ENCODE results near the gene HS3ST3A1. TPM values are rescaled to one million over a fixed set of nuclear protein-coding genes. Genes with fewer than 3 reads are reported as not detected.
"Not testable (repeated sequence)": the region's sequence is repeated elsewhere in the genome, so short reads cannot be mapped to it uniquely, and the experiment has no call there.

The HS3ST3A1 gene
- total RNA-seq, 2 experiments from 2014 or later: not detected

DNA sequence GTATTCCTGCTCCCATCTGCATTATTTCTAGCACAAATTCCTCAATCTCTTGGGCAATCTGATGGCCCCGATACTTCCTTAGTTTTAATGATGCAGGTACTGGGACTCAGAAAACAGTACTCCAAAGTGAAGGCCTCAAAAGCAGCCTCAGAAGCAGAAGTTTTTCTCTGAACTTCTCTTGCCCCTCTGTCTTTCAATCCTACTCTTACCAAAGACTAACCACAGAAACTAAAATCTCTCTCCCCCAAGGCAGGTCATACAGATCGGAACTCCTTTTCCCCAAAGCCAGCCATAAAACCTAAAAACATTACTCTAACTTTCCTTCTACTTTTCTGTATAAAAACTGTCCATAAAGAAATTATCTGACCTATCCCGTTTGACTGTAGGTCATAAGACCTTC is 103.5 kb downstream of the HS3ST3A1 start:
- DNase-seq (no peak), ATAC-seq (ENCODE audit: low read depth) (no peak)
- H3K4me1 Mint-ChIP-seq: no peaks in the 10 kb centered on the region
- peaks cover 8% of the 10 kb centered on the region for H3K27me3 Mint-ChIP-seq
- no peaks in the 10 kb centered on the region for H3K9me3 Mint-ChIP-seq
- no peak overlapping the region for H3K27ac Mint-ChIP-seq
- H3K36me3 Mint-ChIP-seq: no peaks in the 10 kb centered on the region
- no peak overlapping the region for H3K4me3 Mint-ChIP-seq
- POLR2A ChIA-PET: no interaction called here

DNA sequence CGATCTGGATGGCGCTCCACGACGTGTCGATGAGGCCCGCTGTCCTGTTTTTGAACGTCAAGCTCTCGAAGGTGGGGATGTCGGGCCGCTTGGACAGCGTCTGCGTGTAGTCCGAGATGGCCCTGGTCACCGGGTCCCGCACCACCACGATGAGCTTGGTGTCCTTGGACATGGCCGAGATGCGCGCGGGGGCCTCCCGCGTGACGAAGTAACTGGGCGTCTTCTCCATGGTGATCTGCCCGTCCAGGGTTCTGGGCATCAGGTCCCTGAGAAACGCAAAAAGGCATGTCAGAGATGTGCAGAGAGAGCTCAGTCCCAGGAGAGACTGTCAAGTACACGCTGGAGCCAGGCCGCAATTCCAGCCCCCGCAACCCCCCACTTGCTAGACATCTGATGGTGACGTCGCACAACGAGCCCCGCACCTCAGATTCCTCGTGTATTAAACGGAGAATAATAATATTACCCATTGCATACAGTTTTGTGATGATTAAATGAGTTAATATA is 105.1 kb downstream of the HS3ST3A1 start:
- DNase-seq; H3K9me3 Mint-ChIP-seq; H3K4me1 Mint-ChIP-seq; H3K27ac Mint-ChIP-seq; H3K36me3 Mint-ChIP-seq; H3K4me3 Mint-ChIP-seq; H3K27me3 Mint-ChIP-seq; POLR2A ChIA-PET; ATAC-seq (ENCODE audit: low read depth): not testable (repeated sequence)

DNA sequence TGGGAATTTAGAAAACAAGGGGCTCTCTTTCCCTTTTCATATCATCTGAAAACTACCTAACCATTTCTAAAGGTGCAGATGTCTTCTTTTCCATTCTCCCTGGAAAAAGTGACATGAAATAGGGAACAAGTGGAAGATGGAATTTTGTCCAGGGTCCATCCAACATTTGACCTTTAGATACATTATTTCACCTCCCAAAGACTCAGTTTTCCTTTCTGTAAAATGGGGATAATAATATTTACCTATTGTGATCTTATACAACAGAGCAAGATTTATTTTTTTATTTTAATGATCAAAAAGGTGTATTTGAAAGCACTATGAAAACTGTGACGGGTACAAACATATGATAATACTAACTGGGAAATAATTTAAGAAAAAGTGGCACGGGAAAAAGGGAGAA is 106.3 kb downstream of the HS3ST3A1 start:
- no peaks in the 10 kb centered on the region for H3K36me3 Mint-ChIP-seq
- no peak overlapping the region for H3K4me3 Mint-ChIP-seq
- H3K4me1 Mint-ChIP-seq: peaks cover 2% of the 10 kb centered on the region
- no peaks in the 10 kb centered on the region for H3K9me3 Mint-ChIP-seq
- H3K27me3 Mint-ChIP-seq: peaks cover 11% of the 10 kb centered on the region
- POLR2A ChIA-PET: no interaction called here
- DNase-seq: no peak
- no peak overlapping the region for H3K27ac Mint-ChIP-seq
- ATAC-seq (ENCODE audit: low read depth): no peak

DNA sequence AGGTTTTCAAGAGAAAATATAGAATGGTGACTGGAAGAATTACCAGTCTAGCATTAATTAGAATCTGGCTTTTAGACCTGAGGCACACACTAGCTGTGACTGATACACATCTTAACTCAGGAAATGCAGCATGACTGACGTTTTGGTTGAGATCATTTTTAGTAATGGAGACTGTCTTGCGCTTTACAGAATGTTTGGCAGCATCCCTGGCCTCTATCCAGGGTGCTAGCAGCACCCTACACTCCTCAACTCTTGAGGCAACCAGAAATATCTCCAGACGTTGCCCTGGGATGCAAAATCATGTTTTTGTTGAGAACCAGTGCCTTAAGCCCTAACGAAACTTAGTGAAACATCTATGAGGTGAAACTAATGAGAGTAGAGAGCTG is 109.0 kb downstream of the HS3ST3A1 start:
- Mint-ChIP-seq H3K4me1 (peaks cover 2% of the 10 kb centered on the region), H3K27me3 (peaks cover 11% of the 10 kb centered on the region), H3K36me3 (no peaks in the 10 kb centered on the region), H3K9me3 (no peaks in the 10 kb centered on the region), H3K27ac (no peak overlapping the region), H3K4me3 (no peak overlapping the region)
- POLR2A ChIA-PET: no interaction called here
- ATAC-seq (ENCODE audit: low read depth) (no peak), DNase-seq (no peak)

DNA sequence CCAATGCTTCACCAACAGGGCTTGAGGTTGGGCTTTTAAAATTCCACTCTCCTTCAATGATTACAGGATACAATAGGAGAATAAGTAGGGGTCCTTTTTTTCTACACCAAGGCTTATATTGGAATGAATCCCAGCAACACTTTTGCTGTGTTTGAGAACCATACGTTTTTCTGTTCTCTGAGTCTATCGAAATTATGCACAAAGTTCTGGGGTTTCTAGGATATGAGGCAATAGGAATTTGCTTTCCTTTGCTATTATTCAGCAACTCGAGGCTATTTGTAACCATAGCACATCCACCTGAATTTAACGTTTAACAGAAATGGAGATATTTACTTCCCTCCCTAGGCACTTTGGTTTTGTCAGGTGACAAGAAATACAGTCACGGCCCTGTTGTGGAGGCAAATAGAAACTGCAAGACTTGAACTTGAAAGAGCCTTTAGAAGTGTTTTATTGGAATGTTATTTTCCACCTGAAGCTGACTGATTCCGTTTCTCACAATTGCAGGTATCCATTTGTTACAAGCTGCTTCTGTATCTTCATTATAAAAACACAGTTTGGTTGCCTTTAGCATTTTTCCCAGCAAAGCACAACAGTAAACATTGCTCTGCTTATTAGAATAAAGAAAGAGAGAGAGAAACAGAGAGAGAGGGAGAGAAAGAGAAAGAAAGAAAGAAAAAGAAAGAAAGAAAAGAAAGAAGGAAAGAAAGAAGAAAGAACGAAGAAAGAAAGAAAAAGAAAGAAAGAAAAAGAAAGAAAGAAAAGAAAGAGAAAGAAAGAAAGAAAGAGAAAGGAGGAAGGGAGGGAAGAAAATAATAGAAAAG is 109.6 kb downstream of the HS3ST3A1 start:
- H3K36me3 Mint-ChIP-seq: no peaks in the 10 kb centered on the region
- DNase-seq (no peak), ATAC-seq (ENCODE audit: low read depth) (no peak)
- no peaks in the 10 kb centered on the region for H3K9me3 Mint-ChIP-seq
- H3K27ac Mint-ChIP-seq: no peak overlapping the region
- peaks cover 2% of the 10 kb centered on the region for H3K4me1 Mint-ChIP-seq
- no peak overlapping the region for H3K4me3 Mint-ChIP-seq
- POLR2A ChIA-PET: no interaction called here
- H3K27me3 Mint-ChIP-seq: peaks cover 11% of the 10 kb centered on the region

DNA sequence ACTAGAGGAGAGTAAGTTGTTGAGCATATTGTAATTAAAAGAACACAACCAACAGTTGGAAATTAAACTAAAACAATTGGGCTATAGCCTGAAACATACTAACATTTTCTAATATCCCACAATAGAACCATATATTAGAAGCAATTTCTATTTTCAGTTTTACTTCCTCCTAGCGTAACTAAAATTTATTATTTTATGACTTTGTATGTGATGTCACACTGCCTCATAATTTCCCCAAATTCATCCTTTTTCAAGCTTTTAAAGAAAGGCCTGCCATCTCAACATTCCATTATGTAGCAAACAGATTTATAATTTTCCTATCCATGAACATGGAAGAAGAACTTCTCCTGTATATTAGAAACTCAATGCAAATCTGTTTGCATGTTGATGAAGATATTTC is 110.2 kb downstream of the HS3ST3A1 start:
- POLR2A ChIA-PET: no interaction called here
- ATAC-seq (ENCODE audit: low read depth) (no peak), DNase-seq (no peak)
- Mint-ChIP-seq H3K27me3 (peaks cover 11% of the 10 kb centered on the region), H3K4me3 (no peak overlapping the region), H3K36me3 (no peaks in the 10 kb centered on the region), H3K27ac (no peak overlapping the region), H3K4me1 (peaks cover 2% of the 10 kb centered on the region), H3K9me3 (no peaks in the 10 kb centered on the region)

DNA sequence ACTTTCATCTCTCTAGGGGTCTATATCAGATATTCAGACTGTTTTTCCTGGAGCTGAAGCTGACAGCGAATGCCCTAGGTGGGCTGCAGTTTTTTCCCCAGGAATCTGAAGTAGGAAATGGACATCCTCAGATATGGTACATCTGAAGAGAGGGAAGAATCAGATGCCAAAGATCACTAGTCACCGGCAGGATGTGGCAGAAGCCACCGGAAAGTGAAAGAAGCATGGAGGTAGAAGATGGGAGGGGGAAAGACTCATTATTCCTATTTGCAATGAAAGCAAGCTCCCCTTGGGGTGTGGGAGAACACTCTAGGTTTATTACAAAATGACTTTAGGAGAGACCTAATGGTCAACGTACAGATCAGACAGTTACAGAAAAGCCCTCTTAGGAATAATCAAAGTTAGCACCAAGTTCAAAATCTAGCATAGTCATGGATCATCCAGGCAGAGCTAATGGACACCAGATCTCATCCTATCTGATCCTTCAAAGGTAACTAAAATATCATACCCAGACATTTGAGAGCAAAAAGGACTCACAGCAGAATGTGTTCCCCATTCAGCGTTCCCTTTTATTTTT is 110.7 kb downstream of the HS3ST3A1 start:
- DNase-seq (no peak), ATAC-seq (ENCODE audit: low read depth) (no peak)
- no peak overlapping the region for H3K27ac Mint-ChIP-seq
- peaks cover 2% of the 10 kb centered on the region for H3K4me1 Mint-ChIP-seq
- H3K27me3 Mint-ChIP-seq: peaks cover 11% of the 10 kb centered on the region
- no peak overlapping the region for H3K4me3 Mint-ChIP-seq
- H3K36me3 Mint-ChIP-seq: no peaks in the 10 kb centered on the region
- H3K9me3 Mint-ChIP-seq: no peaks in the 10 kb centered on the region
- POLR2A ChIA-PET: no interaction called here

DNA sequence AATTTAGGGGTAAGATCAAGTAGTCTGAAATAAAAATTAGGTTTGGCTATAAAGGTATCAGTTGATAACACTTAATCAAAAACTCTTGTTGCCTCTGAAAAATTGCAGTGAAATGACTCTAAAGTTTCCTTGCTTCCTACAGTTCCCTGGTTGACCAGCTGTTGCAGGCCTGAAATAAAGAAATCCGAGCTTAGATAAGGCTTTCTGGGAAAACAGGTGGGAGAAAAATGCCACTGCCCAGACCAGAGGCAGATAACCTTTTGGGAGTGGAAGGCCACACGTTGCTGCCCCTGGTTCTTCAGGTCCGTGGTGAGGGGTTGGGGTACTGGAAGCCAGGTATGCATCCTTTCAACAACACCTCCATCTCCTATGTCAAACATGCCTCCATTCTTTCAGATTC is 111.3 kb downstream of the HS3ST3A1 start:
- Mint-ChIP-seq H3K27ac (no peak overlapping the region), H3K4me3 (no peak overlapping the region), H3K27me3 (peaks cover 11% of the 10 kb centered on the region), H3K4me1 (peaks cover 2% of the 10 kb centered on the region), H3K36me3 (no peaks in the 10 kb centered on the region), H3K9me3 (peaks cover under 1% of the 10 kb centered on the region)
- POLR2A ChIA-PET: no interaction called here
- DNase-seq: no peak
- no peak for ATAC-seq (ENCODE audit: low read depth)

DNA sequence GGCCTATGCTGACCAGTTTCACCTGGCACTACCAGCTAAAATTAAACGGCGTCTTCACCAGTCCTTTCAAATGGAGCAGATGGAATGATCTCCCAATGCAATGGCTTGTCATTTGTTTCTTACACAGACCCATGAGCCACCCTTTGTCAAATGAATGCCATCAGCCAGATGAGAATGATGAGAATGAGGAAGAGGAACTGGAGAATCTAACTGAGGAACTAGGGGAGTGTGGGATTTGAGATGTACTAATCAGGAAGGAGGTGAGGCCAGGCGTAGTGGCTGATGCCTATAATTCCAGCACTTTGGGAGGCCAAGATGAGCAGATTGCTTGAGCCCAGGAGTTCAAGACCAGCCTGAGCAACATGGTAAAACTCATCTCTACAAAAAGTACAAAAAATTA is 116.4 kb downstream of the HS3ST3A1 start:
- Mint-ChIP-seq H3K27ac (no peak overlapping the region), H3K36me3 (no peaks in the 10 kb centered on the region), H3K4me1 (no peaks in the 10 kb centered on the region), H3K4me3 (no peak overlapping the region), H3K27me3 (no peaks in the 10 kb centered on the region), H3K9me3 (peaks cover 5% of the 10 kb centered on the region)
- POLR2A ChIA-PET: no interaction called here
- DNase-seq (no peak), ATAC-seq (ENCODE audit: low read depth) (no peak)

DNA sequence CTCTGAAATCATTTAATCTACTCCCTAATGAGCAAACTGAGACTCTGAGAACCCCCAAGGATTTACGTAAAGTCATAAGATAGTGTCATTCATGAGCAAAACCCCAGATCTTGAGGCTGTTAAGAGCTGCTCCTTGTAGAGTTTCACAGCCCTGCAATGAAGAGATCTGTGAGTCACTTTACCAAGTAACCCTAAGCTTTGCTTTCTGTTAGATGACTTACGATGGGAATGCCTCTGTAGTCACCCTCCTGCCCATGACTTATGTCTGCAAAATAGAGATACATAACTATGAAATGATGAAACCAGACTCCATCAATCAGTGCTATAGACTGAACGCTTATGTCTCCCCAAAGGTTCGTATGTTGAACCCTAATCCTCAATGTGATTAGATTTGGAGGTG is 117.7 kb downstream of the HS3ST3A1 start:
- DNase-seq (no peak), ATAC-seq (ENCODE audit: low read depth) (no peak)
- POLR2A ChIA-PET: no interaction called here
- Mint-ChIP-seq H3K27me3 (no peaks in the 10 kb centered on the region), H3K27ac (no peak overlapping the region), H3K9me3 (peaks cover 9% of the 10 kb centered on the region), H3K4me3 (no peak overlapping the region), H3K4me1 (no peaks in the 10 kb centered on the region), H3K36me3 (no peaks in the 10 kb centered on the region)

DNA sequence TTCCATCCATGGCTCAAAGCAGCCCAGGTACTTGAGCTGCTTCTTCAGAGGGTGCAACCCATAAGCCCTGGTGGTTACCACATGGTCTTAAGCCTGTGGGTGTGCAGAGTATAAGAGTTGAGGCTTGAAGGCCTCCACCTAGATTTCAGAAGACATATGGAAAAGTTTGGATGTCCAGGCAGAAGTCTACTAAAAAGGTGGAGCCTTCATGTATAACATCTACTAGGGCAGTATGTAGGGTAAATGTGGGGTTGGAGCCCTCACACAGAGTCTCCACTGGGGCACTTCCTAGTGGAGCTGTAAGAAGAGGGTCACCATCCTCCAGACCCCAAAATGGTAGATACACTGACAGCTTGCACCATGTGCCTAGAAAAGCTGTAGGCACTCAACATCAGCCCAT is 120.9 kb downstream of the HS3ST3A1 start:
- H3K9me3 Mint-ChIP-seq: peaks cover 9% of the 10 kb centered on the region
- DNase-seq (no peak), ATAC-seq (ENCODE audit: low read depth) (no peak)
- no peak overlapping the region for H3K27ac Mint-ChIP-seq
- H3K27me3 Mint-ChIP-seq: no peaks in the 10 kb centered on the region
- no peaks in the 10 kb centered on the region for H3K4me1 Mint-ChIP-seq
- POLR2A ChIA-PET: no interaction called here
- H3K4me3 Mint-ChIP-seq: no peak overlapping the region
- H3K36me3 Mint-ChIP-seq: no peaks in the 10 kb centered on the region

DNA sequence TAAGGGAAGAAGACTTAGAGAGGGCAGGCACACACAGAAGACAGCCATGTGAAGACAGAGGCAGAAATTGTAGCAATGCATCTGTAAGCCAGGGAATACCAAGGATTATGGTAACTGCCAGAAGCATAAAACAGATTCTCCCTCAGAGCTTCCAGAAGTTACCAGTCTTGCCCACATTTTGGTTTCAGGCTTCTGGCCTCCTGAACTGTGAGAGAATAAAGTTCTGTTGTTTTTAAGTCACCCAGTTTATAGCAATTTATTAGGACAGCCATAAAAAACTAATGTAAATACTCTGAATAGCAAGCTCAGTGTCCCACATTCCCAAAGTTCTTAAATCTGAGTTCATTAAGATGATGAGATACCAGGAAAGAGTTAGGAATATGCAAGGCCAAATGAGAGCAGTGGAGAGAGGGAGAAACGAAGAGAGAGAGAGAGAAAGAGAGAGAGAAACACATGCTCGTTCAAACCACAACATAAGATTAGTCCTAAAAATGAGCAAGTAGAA is 123.4 kb downstream of the HS3ST3A1 start:
- no peak overlapping the region for H3K27ac Mint-ChIP-seq
- peaks cover 6% of the 10 kb centered on the region for H3K9me3 Mint-ChIP-seq
- no peak overlapping the region for H3K4me3 Mint-ChIP-seq
- ATAC-seq (ENCODE audit: low read depth): no peak
- no peaks in the 10 kb centered on the region for H3K27me3 Mint-ChIP-seq
- no peak for DNase-seq
- no peaks in the 10 kb centered on the region for H3K36me3 Mint-ChIP-seq
- H3K4me1 Mint-ChIP-seq: no peaks in the 10 kb centered on the region
- POLR2A ChIA-PET: no interaction called here

DNA sequence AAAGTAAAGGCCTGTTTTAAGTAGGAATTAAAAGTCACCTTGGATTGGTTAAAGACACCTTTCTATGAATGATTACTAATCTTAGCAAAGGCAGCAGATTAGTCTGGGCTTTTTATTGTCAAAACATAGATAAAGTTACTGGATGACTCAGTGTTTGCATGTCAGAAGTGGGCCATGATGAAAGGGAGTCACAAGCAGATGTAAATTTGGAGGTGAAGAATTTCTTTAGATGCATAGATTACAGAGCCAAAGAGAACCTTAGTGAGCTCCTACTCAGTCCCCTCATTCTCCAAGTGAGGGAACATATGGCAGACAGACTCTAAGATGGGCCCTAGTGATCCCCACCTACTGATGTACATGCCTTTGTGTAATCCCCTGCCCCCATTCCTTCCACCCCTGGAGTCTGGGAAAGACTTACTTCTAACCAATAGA is 124.5 kb downstream of the HS3ST3A1 start:
- Mint-ChIP-seq H3K27me3 (no peaks in the 10 kb centered on the region), H3K4me1 (no peaks in the 10 kb centered on the region), H3K36me3 (no peaks in the 10 kb centered on the region), H3K27ac (no peak overlapping the region), H3K4me3 (no peak overlapping the region), H3K9me3 (peaks cover 6% of the 10 kb centered on the region)
- POLR2A ChIA-PET: no interaction called here
- DNase-seq: no peak
- no peak for ATAC-seq (ENCODE audit: low read depth)

DNA sequence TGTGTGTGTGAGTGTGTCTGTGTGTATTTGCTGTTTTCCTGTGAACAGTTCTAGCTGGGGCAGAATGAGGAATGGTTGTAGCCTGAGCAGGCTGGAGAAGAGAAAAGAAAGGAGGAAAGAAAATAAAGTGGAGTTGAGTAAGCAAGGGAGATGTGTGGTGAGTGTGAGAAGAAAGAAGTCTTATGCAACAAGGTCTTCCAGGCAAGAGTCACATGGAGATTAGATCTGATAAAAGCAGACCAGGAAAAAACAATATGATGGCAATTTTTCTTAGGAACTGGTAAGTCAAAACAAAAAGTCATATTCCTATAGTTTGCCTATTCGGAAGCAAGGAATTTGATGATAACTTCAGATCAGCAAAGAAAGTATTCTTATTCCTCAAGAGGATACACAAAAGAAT is 125.0 kb downstream of the HS3ST3A1 start:
- H3K27me3 Mint-ChIP-seq: no peaks in the 10 kb centered on the region
- ATAC-seq (ENCODE audit: low read depth): no peak
- no peak for DNase-seq
- peaks cover 4% of the 10 kb centered on the region for H3K9me3 Mint-ChIP-seq
- POLR2A ChIA-PET: no interaction called here
- H3K4me1 Mint-ChIP-seq: no peaks in the 10 kb centered on the region
- H3K4me3 Mint-ChIP-seq: no peak overlapping the region
- no peak overlapping the region for H3K27ac Mint-ChIP-seq
- H3K36me3 Mint-ChIP-seq: no peaks in the 10 kb centered on the region
